Hematopoietic multipotent progenitor cell treated with erythropoietin and hydrocortisone succinate and interleukin-3 and kit ligand, for 8 days (in vitro differentiated cells): ENCODE measurements around the gene PDPK1.
A peak's percentile ranks its signal among the peaks of the same experiment; 100 is the strongest.

Source experiments
- DNase-seq: peaks from one replicate; pipeline ENCODE4 v3.0.0-alpha.2; 2015

The PDPK1 gene

DNA sequence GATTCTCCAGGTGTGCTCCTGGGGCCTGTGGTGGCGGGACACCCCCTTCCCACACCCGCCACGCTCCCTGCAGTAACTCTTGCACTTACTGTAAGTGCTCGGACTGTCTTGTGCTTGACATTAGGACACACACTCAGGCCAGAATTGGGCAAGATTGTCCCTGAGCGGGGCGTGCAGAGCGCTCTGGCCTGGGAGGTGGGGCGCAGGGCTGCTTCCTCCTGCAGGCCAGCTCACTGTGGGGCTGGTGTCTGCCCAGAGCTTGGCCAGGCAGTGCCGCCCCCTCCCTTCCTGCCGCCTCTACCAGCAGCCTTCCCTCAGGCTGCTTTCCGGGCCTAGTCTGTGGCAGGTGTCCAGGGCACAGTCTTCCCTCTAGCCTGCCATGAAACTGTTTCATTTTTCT is 30.2 kb upstream of the PDPK1 start:
- no peak for DNase-seq

GRCh38 chr16:2508722-2509400 is 29.0 kb upstream of the PDPK1 start:
- DNase-seq = no peak

DNA sequence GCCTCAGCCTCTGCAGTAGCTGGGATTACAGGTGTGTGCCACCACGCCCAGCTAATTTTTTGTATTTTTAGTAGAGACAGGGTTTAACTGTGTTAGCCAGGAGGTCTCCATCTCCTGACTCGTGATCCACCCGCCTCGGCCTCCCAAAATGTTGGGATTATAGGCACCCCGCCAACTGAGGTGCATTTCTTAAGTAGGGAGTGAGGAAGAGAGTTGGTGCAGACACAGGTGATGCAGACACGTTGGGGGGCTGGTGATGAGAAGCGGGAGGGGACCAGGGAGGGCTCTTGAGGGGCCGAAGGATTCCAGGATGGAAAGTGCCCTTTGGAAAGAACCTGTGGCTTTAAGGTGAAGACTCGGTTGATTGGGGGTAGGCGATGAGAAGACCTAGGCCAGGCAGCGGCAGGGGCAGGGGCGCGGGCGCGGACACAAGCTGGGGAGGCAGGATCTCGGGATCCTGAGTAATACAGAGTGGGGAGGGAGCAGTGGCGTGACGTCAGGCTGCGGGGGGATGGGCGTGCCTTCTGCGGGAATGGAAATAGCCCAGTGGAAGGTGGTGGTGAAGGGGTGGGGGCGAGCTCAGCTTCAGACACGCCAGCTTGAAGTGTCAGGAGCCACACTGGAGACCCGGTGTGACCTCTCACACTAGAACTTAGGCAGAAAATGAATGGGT is 26.6 kb upstream of the PDPK1 start:
- no peak for DNase-seq

DNA sequence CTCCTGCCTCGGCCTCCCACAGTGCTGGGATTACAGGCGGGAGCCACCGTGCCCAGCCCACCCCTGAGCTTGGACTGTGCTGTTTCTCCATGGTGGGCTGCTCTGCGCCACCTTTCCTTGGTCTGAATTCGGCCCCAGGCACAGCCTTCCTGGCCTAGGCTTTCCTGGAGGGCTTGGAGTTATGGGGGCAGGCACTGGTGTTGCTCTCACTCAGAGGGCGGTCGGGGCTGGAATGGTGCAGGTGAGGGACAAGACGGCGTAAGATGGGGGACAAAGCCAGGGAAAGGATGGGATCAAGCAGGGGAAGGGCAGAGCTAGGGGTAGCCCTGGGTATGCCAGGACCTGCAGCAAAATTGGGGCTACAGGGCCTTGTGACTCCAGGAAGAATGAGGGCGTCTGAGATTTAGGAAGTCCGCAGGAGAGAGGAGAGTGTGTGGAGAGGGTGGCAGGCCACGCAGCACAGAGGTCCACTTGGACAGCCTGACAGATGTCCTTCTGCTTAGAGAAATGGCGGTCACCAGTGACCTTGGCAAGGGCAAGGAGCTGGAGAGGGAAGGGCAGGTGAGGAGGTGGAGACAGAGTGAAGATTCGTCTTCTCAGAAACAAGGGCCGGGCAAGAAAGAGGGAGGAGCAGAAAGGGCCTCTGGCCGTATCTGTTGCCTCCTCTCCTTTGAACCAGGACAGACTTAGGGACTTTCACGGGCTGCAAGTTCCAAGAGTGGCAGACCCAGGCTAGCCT is 25.7 kb upstream of the PDPK1 start:
- DNase-seq = no peak

DNA sequence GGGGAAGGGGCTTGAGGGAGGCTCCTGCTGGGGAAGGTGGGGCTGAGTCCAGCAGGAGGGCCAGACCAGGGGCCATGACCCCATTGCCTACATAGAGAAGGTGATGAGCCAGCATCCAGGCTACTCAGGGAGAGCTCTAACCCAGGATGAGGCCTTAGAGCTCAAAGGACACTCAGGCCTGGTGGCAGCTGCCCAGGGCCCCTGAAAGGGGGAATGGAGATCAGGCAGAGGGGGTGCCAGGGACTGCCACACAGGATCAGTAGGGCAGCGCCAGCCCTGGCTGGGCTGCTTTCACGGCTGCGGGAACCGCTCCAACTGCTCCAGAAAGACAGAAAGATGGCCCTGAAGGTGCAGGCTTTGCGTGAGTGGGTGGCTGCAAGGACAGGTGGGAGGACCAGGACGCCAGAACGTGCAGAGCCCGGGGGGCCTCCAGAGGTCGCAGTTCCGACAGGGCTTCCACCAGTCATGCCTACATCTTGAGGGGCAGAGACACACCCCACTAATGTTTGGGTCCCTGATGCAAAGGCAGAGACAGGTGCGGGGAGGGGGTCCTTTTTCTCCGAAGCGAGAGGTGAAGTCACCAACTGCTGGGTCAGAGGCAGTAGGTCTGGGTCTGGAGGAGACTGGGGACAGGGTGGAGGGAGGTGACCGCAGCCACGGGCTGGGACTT is 25.0 kb upstream of the PDPK1 start:
- peak; percentile 17 for DNase-seq

DNA sequence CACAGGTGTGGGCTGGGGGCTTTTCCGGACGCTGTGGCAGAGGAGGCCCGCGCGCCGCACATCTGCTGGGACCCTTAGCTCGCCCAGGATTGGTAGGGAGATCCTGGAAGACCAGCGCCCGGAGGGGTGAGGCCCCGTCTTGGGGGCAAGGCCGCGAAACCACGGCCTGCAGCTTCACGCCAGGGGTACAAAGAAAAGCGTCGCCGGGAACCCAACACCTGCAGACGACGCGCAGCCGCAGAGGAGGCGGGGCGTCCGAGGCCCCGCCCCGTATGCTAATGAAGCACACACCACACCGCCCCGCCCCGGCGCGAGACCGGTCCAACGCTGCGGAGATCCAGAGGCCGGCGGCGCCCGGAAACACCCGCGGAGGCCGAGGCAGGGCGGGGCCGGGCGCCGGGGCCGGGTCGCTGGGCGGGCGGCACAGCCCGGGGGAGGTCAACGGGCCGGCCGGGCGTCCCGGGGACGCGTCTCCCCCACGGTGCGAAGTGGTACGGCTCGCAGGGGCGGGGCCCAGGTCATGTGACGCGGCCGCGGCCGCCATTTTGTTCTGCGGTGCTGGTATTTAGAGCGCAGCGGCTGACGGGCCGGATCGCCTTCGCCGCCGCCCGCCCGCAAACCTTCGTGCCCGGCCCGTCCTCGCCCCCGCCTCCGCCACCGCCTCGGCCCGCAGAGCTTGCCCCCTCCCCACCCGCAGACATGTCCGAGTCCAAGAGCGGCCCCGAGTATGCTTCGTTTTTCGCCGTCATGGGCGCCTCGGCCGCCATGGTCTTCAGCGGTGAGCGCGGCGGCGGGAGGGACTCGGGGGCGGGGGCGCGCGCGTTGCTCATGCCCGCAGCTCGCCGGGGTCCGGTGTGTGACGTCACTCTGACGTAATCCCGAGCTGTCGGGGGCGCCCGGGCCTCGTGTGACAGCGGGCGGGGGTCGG is 24.2 kb upstream of the PDPK1 start, which contains the start of gene ATP6V0C:
ATP6V0C (plus strand) TSS at position 548 of the 928 bp plus-strand sequence; CDS start at position 700, 152 bp downstream.
- DNase-seq = peak; percentile 90

GRCh38 chr16:2514333-2515179 is 23.3 kb upstream of the PDPK1 start:
- DNase-seq = no peak

GRCh38 chr16:2515180-2515851 is 22.5 kb upstream of the PDPK1 start:
- DNase-seq = peak; percentile 43

DNA sequence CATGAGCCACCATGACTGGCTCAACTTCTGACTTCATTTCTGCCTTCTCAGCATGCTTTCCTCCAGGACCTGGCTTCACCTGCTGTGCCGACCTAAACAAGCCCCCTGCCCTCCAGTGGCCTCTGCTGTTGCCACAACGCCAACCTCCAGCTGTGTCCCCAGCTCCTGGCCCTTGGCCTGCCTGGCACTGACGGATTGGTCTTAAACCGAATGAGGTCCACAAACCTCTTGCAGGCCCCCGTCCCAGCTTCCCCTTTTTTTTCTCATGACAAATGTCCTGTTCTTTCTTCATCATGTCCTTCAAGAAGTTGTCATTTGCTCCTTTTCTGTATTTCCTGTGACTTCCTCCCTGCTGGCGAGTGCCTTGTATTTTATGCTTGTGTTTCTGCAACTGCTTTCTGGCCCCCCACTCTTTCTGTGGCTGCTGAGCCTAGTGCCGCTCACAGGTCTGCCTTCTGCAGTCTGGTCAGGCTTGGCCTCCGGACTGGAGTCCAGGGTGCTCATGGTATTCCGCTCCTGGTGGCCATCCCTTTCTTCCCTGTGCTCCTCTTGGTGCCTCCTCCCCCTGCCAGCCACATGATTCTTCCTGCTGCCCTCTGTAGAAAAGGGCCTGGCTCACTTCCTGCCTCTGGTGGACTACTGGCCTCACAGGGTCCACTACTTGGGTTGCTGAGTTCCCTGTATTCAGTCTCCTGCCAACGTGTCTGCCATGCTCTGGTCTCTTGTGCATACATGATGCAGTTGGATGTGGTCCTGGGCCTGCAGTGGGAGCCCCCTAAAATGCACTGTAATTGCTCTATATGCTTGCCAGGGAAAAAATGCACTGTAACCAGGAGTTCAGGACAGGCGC is 21.2 kb upstream of the PDPK1 start:
- no peak for DNase-seq

DNA sequence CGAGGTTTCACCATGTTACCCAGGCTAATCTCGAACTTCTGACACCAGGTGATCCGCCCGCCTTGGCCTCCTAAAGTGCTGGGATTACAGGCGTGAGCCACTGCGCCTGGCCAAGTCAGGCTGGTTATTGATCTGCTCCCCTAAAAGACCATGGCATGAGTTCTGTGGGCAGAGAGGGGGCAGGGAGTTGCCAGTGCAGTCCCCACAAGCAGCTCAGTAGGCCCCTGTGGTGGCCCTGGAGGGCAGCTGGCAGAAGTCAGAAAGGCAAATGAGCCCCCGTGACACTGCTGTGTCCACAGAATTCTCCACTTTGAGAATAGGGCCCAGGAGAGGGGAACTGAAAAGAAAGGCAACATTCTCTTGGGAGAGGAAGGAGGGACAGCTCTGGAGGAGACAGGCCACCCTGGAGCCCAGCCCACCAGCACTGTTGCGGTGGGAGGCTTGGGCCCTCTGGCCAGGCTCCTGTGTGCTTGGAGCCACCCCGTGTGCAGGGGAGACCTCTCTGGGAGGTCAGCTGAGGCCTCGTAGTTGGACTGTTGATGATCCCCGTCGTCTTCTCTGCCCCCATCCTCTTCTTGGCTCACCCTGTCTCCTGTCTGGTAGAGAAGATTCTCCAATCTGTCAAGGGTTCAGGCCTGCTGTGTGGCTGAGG is 19.7 kb upstream of the PDPK1 start:
- no peak for DNase-seq

DNA sequence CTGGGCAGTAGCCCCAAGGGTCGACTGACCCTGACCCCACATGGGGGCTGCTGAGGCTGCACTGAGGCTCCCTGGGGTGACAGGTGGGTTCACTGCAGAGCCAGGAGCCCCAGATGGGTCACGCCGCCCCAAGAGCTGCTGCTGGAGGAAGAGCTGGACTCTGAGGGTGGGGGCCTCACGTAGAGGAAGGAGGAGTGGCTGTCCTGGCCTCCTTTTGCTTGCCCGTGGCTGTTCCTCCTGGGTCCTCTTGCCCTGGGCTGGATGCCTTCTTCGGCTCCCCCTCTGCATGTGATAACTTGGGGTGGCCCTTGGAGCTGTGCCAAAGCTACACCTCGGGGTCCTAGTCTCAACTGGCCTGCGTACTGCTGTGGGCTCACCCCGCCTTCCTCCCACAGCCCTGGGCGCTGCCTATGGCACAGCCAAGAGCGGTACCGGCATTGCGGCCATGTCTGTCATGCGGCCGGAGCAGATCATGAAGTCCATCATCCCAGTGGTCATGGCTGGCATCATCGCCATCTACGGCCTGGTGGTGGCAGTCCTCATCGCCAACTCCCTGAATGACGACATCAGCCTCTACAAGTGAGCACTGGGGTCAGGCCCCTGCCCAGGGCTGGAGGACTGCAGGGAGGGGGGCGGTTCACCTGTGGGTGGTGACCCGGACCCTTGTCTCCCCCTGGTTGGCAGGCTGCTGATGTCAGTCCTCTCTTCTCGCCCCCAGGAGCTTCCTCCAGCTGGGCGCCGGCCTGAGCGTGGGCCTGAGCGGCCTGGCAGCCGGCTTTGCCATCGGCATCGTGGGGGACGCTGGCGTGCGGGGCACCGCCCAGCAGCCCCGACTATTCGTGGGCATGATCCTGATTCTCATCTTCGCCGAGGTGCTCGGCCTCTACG is 18.8 kb upstream of the PDPK1 start:
- no peak for DNase-seq

DNA sequence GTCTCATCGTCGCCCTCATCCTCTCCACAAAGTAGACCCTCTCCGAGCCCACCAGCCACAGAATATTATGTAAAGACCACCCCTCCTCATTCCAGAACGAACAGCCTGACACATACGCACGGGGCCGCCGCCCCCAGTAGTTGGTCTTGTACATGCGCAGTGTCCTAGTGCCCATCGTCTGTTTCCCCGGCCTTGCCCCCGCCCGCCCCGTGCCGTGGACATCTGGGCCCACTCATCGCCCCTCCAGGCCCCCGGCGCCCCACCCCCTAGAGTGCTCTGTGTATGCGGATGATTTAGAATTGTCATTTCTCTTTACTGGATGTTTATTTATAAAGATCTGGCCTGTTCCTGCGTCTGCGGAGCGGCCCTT is 18.1 kb upstream of the PDPK1 start:
- no peak for DNase-seq

- peak; percentile 92 for DNase-seq
Observed at GRCh38 chr16:2520097-2520783, 17.6 kb upstream of the PDPK1 start, which contains the start of gene AMDHD2. Gene AMDHD2, plus strand, starts transcription at chr16:2520371. Its CDS starts 88 bp downstream, at chr16:2520459.

DNA sequence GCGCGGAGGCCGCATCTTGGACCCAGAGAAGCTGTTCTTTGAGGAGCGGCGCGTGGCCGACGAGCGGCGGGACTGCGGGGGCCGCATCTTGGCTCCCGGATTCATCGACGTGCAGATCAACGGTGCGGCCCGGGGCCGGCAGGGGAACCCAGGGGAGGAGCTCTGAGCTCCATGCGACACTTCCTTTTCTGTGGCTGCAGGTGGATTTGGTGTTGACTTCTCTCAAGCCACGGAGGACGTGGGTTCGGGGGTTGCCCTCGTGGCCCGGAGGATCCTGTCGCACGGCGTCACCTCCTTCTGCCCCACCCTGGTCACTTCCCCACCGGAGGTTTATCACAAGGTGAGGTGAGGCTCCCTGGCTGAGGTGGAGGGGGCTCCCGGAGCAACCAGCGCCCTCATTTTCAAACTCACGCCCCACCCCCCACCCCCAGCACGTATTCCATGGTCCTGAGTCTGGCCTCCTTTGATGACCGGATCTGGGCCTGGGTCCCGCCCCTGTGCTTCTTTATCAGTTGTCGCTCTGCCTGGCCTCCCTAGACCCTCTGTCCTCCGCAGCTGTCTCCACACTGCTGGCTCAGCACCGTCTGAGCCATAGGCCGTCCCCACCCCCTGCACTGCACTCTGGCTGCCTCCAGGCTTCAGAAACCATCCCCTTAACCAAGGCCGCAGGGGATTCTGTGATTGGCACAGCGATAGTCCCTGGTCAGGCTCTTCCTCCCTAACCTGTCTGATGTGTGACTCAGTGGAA is 16.9 kb upstream of the PDPK1 start:
- peak; percentile 44 for DNase-seq

DNA sequence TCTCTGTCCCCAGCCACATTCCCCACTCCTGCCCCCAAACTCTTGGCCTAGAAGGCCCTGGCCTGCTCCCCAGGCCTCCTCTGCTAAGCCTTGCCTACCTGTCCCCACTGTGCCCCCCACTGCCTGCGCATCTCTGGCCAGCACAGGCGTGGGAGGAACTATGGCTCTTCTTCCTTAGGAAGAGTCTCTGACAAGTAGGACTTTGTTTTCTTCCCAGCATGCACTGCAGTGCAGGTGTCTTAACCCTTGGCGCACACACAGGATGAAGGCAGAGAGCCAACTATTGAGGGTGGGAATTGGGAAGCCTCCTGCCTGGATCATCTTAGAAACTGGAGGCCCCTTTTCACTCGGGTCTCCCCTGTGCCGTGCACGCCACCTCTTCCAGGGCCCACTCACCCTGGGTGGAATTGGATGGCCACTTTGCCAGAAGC is 14.0 kb upstream of the PDPK1 start:
- no peak for DNase-seq

DNA sequence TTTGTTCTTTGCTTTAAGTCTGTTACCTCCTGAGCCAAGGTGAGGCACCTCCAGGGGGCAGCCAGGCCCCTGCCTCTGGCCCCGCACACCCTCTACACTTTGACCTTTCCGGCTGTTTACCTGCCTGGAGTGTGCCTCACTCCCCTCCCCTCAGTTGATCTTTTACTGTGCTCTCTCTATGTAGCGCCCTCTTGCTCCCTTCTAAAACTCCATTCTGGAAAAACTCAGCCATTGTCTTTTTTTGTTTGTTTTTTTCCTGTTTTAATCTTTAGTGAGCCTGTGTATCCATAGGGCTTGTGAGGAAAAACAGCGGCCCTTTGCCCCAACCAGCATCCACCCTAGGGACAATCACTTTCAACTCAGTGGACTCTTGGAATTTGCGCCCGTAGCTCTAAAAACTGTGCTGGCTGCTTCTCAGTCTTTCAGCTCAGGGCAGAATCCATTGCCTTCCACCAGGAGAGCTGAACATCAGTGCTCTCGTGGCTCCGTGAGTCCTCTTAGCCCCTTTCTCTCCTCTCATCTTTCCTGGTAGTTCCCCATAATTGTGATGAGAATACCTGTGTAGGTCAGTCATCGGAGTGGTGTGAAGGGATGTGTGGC is 13.4 kb upstream of the PDPK1 start:
- DNase-seq = no peak
